ENCODE data around the gene MRPS35. TPM values are rescaled to one million over a fixed set of nuclear protein-coding genes. Genes with fewer than 3 reads are reported as not detected.
A peak's percentile ranks its signal among the peaks of the same experiment; 100 is the strongest.

Gene MRPS35
- total RNA-seq, 4 donors from 2014 or later, result 36.6 to 52.3 (median 48.8) TPM

DNA sequence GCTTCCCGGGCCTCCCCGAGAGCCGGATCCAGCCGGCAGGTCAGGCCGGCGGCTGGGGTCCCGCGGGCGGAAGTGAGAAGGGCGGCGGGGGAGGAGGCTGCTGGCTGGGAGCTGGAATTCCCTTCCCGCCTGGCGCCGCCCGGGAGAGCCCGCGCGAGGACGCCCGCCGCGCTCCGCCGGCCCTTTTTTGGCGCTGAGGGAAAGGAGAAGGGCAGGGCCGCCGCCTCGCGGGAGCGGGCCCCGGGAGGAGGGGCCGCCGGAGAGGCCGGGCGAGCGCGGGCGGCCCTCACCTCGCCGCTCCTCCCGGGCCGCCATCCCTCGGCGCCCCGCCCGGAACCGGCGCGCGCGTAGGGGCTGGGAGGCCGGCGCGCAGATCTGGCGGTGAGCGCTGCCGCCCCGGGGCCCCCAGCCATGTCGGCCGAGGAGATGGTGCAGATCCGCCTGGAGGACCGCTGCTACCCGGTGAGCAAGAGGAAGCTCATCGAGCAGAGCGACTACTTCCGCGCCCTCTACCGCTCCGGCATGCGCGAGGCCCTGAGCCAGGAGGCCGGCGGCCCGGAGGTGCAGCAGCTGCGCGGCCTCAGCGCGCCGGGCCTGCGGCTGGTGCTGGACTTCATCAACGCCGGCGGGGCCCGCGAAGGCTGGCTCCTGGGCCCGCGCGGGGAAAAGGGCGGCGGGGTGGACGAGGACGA, 69.4 kb downstream of the MRPS35 start, which contains the start of the genes KLHL42 and MANSC4:
Gene KLHL42, plus strand, starts transcription at position 314 of the 692 bp plus-strand sequence. Its CDS starts 98 bp downstream, at position 412.
Gene MANSC4, minus strand, starts transcription at position 317 of the 692 bp plus-strand sequence. CDS start 8,960 bp downstream, outside the sequence.
- H3K27me3 ChIP-seq, result no peaks in the 10 kb centered on the region

DNA sequence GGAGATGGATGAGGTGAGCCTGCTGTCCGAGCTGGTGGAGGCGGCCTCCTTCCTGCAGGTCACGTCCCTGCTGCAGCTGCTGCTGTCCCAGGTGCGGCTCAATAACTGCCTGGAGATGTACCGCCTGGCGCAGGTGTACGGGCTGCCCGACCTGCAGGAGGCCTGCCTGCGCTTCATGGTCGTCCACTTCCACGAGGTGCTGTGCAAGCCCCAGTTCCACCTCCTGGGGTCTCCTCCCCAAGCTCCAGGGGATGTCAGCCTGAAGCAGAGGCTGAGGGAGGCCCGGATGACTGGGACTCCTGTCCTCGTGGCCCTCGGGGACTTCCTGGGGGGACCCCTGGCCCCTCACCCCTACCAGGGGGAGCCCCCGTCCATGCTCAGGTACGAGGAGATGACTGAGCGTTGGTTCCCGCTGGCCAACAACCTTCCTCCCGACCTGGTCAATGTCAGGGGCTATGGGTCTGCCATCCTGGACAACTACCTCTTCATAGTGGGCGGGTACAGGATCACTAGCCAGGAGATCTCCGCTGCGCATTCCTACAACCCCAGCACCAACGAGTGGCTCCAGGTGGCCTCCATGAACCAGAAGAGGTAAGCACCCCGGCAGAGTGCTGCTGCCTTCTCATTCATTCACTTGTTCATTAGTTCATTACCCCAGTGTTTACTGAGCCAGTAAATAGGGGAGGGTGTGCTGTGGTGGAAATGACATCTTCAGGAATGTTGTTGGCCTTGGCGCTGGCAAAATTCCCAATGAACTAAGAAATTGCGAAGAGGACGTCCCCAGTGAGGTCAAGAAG, 70.2 kb downstream of the MRPS35 start:
- TF ChIP-seq POLR2A (IDR thresholded peaks at IDR 0.05) (peak in 1 of 2 donors; percentile 21), EP300 (IDR thresholded peaks at IDR 0.05) (no peak), POLR2AphosphoS5 (IDR thresholded peaks at IDR 0.05) (peak; percentile 86)
- TF ChIP-seq, protein P1, sequence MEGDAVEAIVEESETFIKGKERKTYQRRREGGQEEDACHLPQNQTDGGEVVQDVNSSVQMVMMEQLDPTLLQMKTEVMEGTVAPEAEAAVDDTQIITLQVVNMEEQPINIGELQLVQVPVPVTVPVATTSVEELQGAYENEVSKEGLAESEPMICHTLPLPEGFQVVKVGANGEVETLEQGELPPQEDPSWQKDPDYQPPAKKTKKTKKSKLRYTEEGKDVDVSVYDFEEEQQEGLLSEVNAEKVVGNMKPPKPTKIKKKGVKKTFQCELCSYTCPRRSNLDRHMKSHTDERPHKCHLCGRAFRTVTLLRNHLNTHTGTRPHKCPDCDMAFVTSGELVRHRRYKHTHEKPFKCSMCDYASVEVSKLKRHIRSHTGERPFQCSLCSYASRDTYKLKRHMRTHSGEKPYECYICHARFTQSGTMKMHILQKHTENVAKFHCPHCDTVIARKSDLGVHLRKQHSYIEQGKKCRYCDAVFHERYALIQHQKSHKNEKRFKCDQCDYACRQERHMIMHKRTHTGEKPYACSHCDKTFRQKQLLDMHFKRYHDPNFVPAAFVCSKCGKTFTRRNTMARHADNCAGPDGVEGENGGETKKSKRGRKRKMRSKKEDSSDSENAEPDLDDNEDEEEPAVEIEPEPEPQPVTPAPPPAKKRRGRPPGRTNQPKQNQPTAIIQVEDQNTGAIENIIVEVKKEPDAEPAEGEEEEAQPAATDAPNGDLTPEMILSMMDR (IDR thresholded peaks at IDR 0.05), result no peak
- peaks cover 0 to 3% of the 10 kb centered on the region in 2 donors for H3K36me3 ChIP-seq
- peaks cover 3 to 62% (median 4%) of the 10 kb centered on the region in 3 donors for H3K4me1 ChIP-seq
- peak; percentile 17 for ATAC-seq
- no peaks in the 10 kb centered on the region for H3K9me3 ChIP-seq
- WGBS, 2 donors (ENCODE audit: low coverage in 1 of 2), result 7 to 12% methylated on average over 7 to 8 of the region's 27 CpGs
- peak overlapping the region; percentile 60 to 95 (median 94) for H3K27ac ChIP-seq
- H3K27me3 ChIP-seq, result no peaks in the 10 kb centered on the region
- peak overlapping the region; percentile 42 to 64 for H3K4me3 ChIP-seq

More for the DNA sequence above, 69.4 kb downstream of the MRPS35 start, which contains the start of the genes KLHL42 and MANSC4:
- Histone ChIP-seq H3K9me3 (no peaks in the 10 kb centered on the region), H3K4me3 (peak within 1 kb of the TSS; percentile 42 to 64), H3K36me3 (peaks cover 0 to 3% of the 10 kb centered on the region in 2 donors), H3K4me1 (peaks cover 2 to 54% (median 3%) of the 10 kb centered on the region in 3 donors), H3K27ac (peak within 1 kb of the TSS; percentile 60 to 95 (median 94))
- peak; percentile 91 for ATAC-seq
- TF ChIP-seq POLR2AphosphoS5 (IDR thresholded peaks at IDR 0.05) (peak; percentile 42), EP300 (IDR thresholded peaks at IDR 0.05) (no peak), POLR2A (IDR thresholded peaks at IDR 0.05) (peak; percentile 62 to 80)
- TF ChIP-seq, protein P1 (IDR thresholded peaks at IDR 0.05), result peak in 2 of 4 experiments; percentile 27 to 38
- no CpG with 5 or more reads among the region's 92 CpGs for WGBS, 2 donors (ENCODE audit: low coverage in 1 of 2)

DNA sequence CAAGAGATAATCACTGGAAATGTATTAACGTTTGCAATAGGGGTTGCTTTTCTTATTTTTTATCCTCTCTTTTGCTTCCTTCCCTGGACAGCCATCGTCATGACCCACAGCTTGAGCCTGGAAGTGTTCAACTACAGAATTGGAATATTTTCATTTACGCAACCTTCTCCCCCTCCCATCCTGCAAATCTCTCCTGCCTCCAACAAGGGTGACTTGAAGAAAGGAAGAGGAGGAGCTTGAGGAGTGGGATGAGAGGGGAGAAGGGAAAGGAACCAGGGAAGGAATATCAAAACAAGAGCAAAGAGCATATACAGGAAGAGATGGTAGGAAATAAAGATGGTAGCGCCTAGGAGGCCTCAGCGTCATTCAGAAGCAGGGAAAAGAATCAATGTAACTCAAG, 71.0 kb downstream of the MRPS35 start:
- 14 to 28% methylated on average over 2 to 5 of the region's 5 CpGs for WGBS, 2 donors (ENCODE audit: low coverage in 1 of 2)

GRCh38 chr12:27782481-27782880, 71.8 kb downstream of the MRPS35 start:
- 29 to 67% methylated on average over 1 of the region's 1 CpG for WGBS, 2 donors (ENCODE audit: low coverage in 1 of 2)
- peak overlapping the region; percentile 60 to 95 (median 94) for H3K27ac ChIP-seq
- TF ChIP-seq POLR2AphosphoS5 (IDR thresholded peaks at IDR 0.05) (no peak), POLR2A (IDR thresholded peaks at IDR 0.05) (no peak), EP300 (IDR thresholded peaks at IDR 0.05) (no peak)
- TF ChIP-seq, protein P1 (IDR thresholded peaks at IDR 0.05), result no peak
- H3K36me3 ChIP-seq, result peaks cover 0 to 3% of the 10 kb centered on the region in 2 donors
- no peaks in the 10 kb centered on the region for H3K27me3 ChIP-seq
- no peak for ATAC-seq
- H3K4me1 ChIP-seq, result peaks cover 4 to 78% (median 7%) of the 10 kb centered on the region in 3 donors
- H3K9me3 ChIP-seq, result no peaks in the 10 kb centered on the region
- peak overlapping the region; percentile 42 to 64 for H3K4me3 ChIP-seq

More for the DNA sequence above, 71.0 kb downstream of the MRPS35 start:
- Histone ChIP-seq H3K4me3 (peak overlapping the region; percentile 42 to 64), H3K36me3 (peaks cover 0 to 3% of the 10 kb centered on the region in 2 donors), H3K4me1 (peaks cover 3 to 70% (median 4%) of the 10 kb centered on the region in 3 donors), H3K27me3 (no peaks in the 10 kb centered on the region), H3K9me3 (no peaks in the 10 kb centered on the region), H3K27ac (peak overlapping the region; percentile 60 to 95 (median 94))
- TF ChIP-seq POLR2AphosphoS5 (IDR thresholded peaks at IDR 0.05), result peak; percentile 9
- TF ChIP-seq, protein P1 (IDR thresholded peaks at IDR 0.05), result no peak
- TF ChIP-seq POLR2A (IDR thresholded peaks at IDR 0.05), result no peak
- TF ChIP-seq EP300 (IDR thresholded peaks at IDR 0.05), result no peak
- no peak for ATAC-seq

All from gastroesophageal sphincter (tissue), 4 donors.